Epithelial cell of prostate (primary cell): ENCODE results near the gene FIBP.
"Not testable (repeated sequence)": the region's sequence is repeated elsewhere in the genome, so short reads cannot be mapped to it uniquely, and the experiment has no call there.

Experiments used
- DNase-seq: peaks from one replicate; pipeline ENCODE4 v3.0.0-alpha.2; 2011; ENCODE audit warnings: low read depth, low spot score
- H3K27ac ChIP-seq: fragments of 450-650 bp; 2 replicates; pipeline ENCODE4 v1.5.1; 2017; ENCODE audit warnings: mild to moderate bottlenecking

The FIBP gene

GRCh38 chr11:65850217-65851082 is 37.8 kb downstream of the FIBP start:
- no peak for DNase-seq
- H3K27ac ChIP-seq: no peak overlapping the region

- H3K27ac ChIP-seq: no peak overlapping the region
- DNase-seq: no peak
Observed at GRCh38 chr11:65849771-65850216, 38.5 kb downstream of the FIBP start.

GRCh38 chr11:65849366-65849765 is 38.9 kb downstream of the FIBP start:
- H3K27ac ChIP-seq: no peak overlapping the region
- DNase-seq: no peak

- DNase-seq, H3K27ac ChIP-seq: not testable (repeated sequence)
Observed at GRCh38 chr11:65848693-65849092, 39.6 kb downstream of the FIBP start.

- no peak overlapping the region for H3K27ac ChIP-seq
- no peak for DNase-seq
Observed at GRCh38 chr11:65847746-65848145, 40.5 kb downstream of the FIBP start.

GRCh38 chr11:65844231-65844872 is 43.9 kb downstream of the FIBP start:
- DNase-seq: no peak
- no peak overlapping the region for H3K27ac ChIP-seq

GRCh38 chr11:65843811-65844210 is 44.5 kb downstream of the FIBP start:
- no peak for DNase-seq
- no peak overlapping the region for H3K27ac ChIP-seq

- no peak for DNase-seq
- no peak overlapping the region for H3K27ac ChIP-seq
Observed at GRCh38 chr11:65842144-65842543, 46.1 kb downstream of the FIBP start.

- DNase-seq: no peak
- H3K27ac ChIP-seq: no peak overlapping the region
Observed at GRCh38 chr11:65834202-65834601, 54.1 kb downstream of the FIBP start.
